Sigmoid colon (tissue), 7 donors: Measurements from ENCODE around the gene HAO2. TPM values are rescaled to one million over a fixed set of nuclear protein-coding genes. Genes with fewer than 3 reads are reported as not detected.

Experiments
- DNase-seq: peaks from one replicate; pipeline ENCODE4 v3.0.0-alpha.2; 2019
- H3K27ac ChIP-seq, 4 donors: fragments of 200-600 bp; sonication (generic); one replicate each; pipeline ENCODE4 v1.5.1; 2016 to 2019; ENCODE audit warnings: mild to moderate bottlenecking in 1 of 4
- H3K27me3 ChIP-seq, 3 donors: fragments of 200-600 bp; sonication (generic); one replicate each; pipeline ENCODE4 v1.5.1; 2019; ENCODE audit warnings: mild to moderate bottlenecking in 1 of 3
- H3K36me3 ChIP-seq, 4 donors: fragments of 200-600 bp; sonication (generic); one replicate each; pipeline ENCODE4 v1.5.1; 2016 to 2019
- H3K4me1 ChIP-seq, 4 donors: fragments of 200-600 bp; sonication (generic); one replicate each; pipeline ENCODE4 v1.5.1; 2017 to 2019
- H3K4me3 ChIP-seq, 4 donors: fragments of 200-600 bp; sonication (generic); one replicate each; pipeline ENCODE4 v1.5.1; 2017 to 2019; ENCODE audit warnings: mild to moderate bottlenecking in 2 of 4, moderate library complexity in 1 of 4
- H3K9me3 ChIP-seq, 4 donors: fragments of 200-600 bp in 3 of 4; sonication (generic) in 3 of 4; one replicate each; pipeline versions ENCODE4 v1.5.1 to v1.6.1; 2013 to 2019
- CTCF ChIP-seq, 4 experiments: fragments of 450-650 bp in 3 of 4; fragments of 200-600 bp in 1 of 4; IDR thresholded peaks; one replicate each; pipeline ENCODE4 v1.5.1; 2016 to 2019; ENCODE audit warnings: antibody characterized with exemption in 4 of 4, mild to moderate bottlenecking in 3 of 4, moderate library complexity in 2 of 4
- EP300 ChIP-seq, 4 donors: sonication (generic); formaldehyde crosslinking; IDR thresholded peaks; one replicate each; pipeline ENCODE4 v1.6.1; 2017; ENCODE audit warnings: antibody characterized with exemption in 4 of 4
- POLR2A ChIP-seq, 2 donors: fragments of 450-650 bp; IDR thresholded peaks; one replicate each; pipeline ENCODE4 v1.6.1; 2016; ENCODE audit warnings: antibody characterized with exemption in 2 of 2, mild to moderate bottlenecking in 2 of 2, moderate library complexity in 2 of 2
- POLR2AphosphoS5 ChIP-seq, 4 donors: sonication (generic); formaldehyde crosslinking; IDR thresholded peaks; one replicate each; pipeline ENCODE4 v1.6.1; 2017; ENCODE audit warnings: antibody characterized with exemption in 4 of 4
- WGBS, 2 donors: extraction: QIAGEN DNeasy Blood & Tissue Kit; methylation state at CpG; one replicate each; pipeline ENCODE4 v1.1.7; 2013; 5-methylcytosine and 5-hydroxymethylcytosine counted together
- intact Hi-C: fragments of 100-400 bp; cut with DNase I; formaldehyde crosslinking; loops from one replicate; pipeline ENCODE4 v1.15.1; 2023
- polyA plus RNA-seq, 3 donors: library from polyadenylated mRNA; stranded (reverse); fragments of 200-250 nt; gene quantifications; one replicate each; pipeline ENCODE4 v1.2.3, GENCODE V29; 2013
- total RNA-seq, 4 donors: library from RNA; depleted of rRNA; stranded (reverse); fragments of >200 nt; gene quantifications; one replicate each; pipeline ENCODE4 v1.1.0, GENCODE V29; 2016
- donor health status: healthy with polysubstance abuse.
- donor health status: Bipolar disorder and iron deficiency.
- donor health status: healthy.

The HAO2 gene
- total and polyA plus RNA-seq, 7 donors, result not detected

GRCh38 chr1:119410961-119411360, 42.4 kb downstream of the HAO2 start:
- no peak for TF ChIP-seq CTCF (IDR thresholded peaks at IDR 0.05)
- no peak for TF ChIP-seq POLR2A (IDR thresholded peaks at IDR 0.05)
- no peak for TF ChIP-seq EP300 (IDR thresholded peaks at IDR 0.05)
- no peak for TF ChIP-seq POLR2AphosphoS5 (IDR thresholded peaks at IDR 0.05)
- Histone ChIP-seq H3K9me3 (peaks cover 0 to 3% (median 0%) of the 10 kb centered on the region in 4 donors), H3K27ac (no peak overlapping the region), H3K4me3 (no peak overlapping the region), H3K4me1 (no peaks in the 10 kb centered on the region), H3K36me3 (no peaks in the 10 kb centered on the region), H3K27me3 (no peaks in the 10 kb centered on the region)
- WGBS, 2 donors, result 15 to 66% methylated on average over 3 of the region's 3 CpGs
- intact Hi-C loops, result no loop called here
- DNase-seq, result no peak

- 90 to 91% methylated on average over 2 of the region's 2 CpGs for WGBS, 2 donors
These were observed 46.4 kb downstream of the HAO2 start, which contains the start of gene HSD3B2 for GRCh38 chr1:119414950-119415349. HSD3B2 (plus strand) TSS chr1:119415150; CDS start chr1:119415420, 270 bp downstream.

GRCh38 chr1:119416006-119416640, 47.5 kb downstream of the HAO2 start:
- H3K4me1 ChIP-seq, result no peaks in the 10 kb centered on the region
- 61 to 76% methylated on average over 3 of the region's 3 CpGs for WGBS, 2 donors

More at GRCh38 chr1:119414950-119415349, 46.4 kb downstream of the HAO2 start, which contains the start of gene HSD3B2:
- no peak for TF ChIP-seq EP300 (IDR thresholded peaks at IDR 0.05)
- TF ChIP-seq POLR2A (IDR thresholded peaks at IDR 0.05), result no peak
- TF ChIP-seq CTCF (IDR thresholded peaks at IDR 0.05), result no peak
- no peak for TF ChIP-seq POLR2AphosphoS5 (IDR thresholded peaks at IDR 0.05)
- Histone ChIP-seq H3K4me1 (no peaks in the 10 kb centered on the region), H3K9me3 (no peaks in the 10 kb centered on the region), H3K27me3 (no peaks in the 10 kb centered on the region), H3K27ac (no peak within 1 kb of the TSS), H3K4me3 (no peak within 1 kb of the TSS), H3K36me3 (no peaks in the 10 kb centered on the region)
- DNase-seq, result no peak
- intact Hi-C loops, result no loop called here

GRCh38 chr1:119419109-119419508, 50.5 kb downstream of the HAO2 start:
- no peaks in the 10 kb centered on the region for H3K9me3 ChIP-seq
- H3K27me3 ChIP-seq, result no peaks in the 10 kb centered on the region
- H3K4me1 ChIP-seq, result no peaks in the 10 kb centered on the region
- 92 to 94% methylated on average over 5 of the region's 5 CpGs for WGBS, 2 donors
- TF ChIP-seq CTCF (IDR thresholded peaks at IDR 0.05), result no peak
- no peak for TF ChIP-seq POLR2A (IDR thresholded peaks at IDR 0.05)
- no peak for TF ChIP-seq EP300 (IDR thresholded peaks at IDR 0.05)
- no peak for TF ChIP-seq POLR2AphosphoS5 (IDR thresholded peaks at IDR 0.05)
- H3K36me3 ChIP-seq, result no peaks in the 10 kb centered on the region
- no peak overlapping the region for H3K27ac ChIP-seq
- H3K4me3 ChIP-seq, result no peak overlapping the region
- DNase-seq, result no peak
- intact Hi-C loops, result no loop called here

More at GRCh38 chr1:119416006-119416640, 47.5 kb downstream of the HAO2 start:
- TF ChIP-seq EP300 (IDR thresholded peaks at IDR 0.05) (no peak), POLR2AphosphoS5 (IDR thresholded peaks at IDR 0.05) (no peak), POLR2A (IDR thresholded peaks at IDR 0.05) (no peak), CTCF (IDR thresholded peaks at IDR 0.05) (no peak)
- Histone ChIP-seq H3K36me3 (no peaks in the 10 kb centered on the region), H3K4me3 (no peak overlapping the region), H3K27me3 (no peaks in the 10 kb centered on the region), H3K27ac (no peak overlapping the region), H3K9me3 (no peaks in the 10 kb centered on the region)
- DNase-seq, result no peak
- intact Hi-C loops, result no loop called here

- no peaks in the 10 kb centered on the region for H3K27me3 ChIP-seq
- H3K9me3 ChIP-seq, result no peaks in the 10 kb centered on the region
- no peak overlapping the region for H3K4me3 ChIP-seq
- TF ChIP-seq POLR2A (IDR thresholded peaks at IDR 0.05) (no peak), POLR2AphosphoS5 (IDR thresholded peaks at IDR 0.05) (no peak), EP300 (IDR thresholded peaks at IDR 0.05) (no peak), CTCF (IDR thresholded peaks at IDR 0.05) (no peak)
- no peaks in the 10 kb centered on the region for H3K36me3 ChIP-seq
- H3K4me1 ChIP-seq, result no peaks in the 10 kb centered on the region
- intact Hi-C loops, result no loop called here
- no peak overlapping the region for H3K27ac ChIP-seq
- DNase-seq, result no peak
These were observed 52.1 kb downstream of the HAO2 start for GRCh38 chr1:119420638-119421037.
